GM12875 (cell line): Measurements from ENCODE around the gene CLIP3.

ENCODE experiments used
- H3K4me3 ChIP-seq: one replicate; pipeline ENCODE4 v1.5.1; 2011; ENCODE audit warnings: low read depth, low read length, control low read depth
- TF ChIP-seq, protein P1 (sequence below): IDR thresholded peaks from 2 replicates; pipeline ENCODE4 v1.5.1; 2011; ENCODE audit warnings: low read depth, mild to moderate bottlenecking, control low read depth, inconsistent platforms, low read length, moderate library complexity, borderline replicate concordance; ENCODE audit not compliant: insufficient read depth

Gene CLIP3

DNA sequence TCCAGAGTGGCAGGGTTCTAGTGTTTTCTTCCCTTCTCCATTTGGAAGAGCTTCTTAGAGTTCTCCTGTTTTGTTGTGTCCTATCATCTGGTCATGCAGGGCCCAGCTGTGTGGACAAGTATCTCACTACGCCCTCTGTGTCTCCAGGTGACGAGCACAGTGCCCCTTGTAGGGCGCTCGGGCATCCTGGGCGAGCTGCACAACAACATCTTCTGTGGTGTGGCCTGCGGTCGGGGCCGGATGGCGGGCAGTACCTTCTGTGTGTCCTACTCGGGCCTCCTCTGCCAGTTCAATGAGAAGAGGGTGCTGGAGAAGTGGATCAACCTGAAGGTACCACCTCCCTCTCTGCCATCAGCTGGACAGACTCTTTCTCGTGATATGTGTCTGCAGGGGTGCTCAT is 35.0 kb upstream of the CLIP3 start:
- TF ChIP-seq, protein P1, sequence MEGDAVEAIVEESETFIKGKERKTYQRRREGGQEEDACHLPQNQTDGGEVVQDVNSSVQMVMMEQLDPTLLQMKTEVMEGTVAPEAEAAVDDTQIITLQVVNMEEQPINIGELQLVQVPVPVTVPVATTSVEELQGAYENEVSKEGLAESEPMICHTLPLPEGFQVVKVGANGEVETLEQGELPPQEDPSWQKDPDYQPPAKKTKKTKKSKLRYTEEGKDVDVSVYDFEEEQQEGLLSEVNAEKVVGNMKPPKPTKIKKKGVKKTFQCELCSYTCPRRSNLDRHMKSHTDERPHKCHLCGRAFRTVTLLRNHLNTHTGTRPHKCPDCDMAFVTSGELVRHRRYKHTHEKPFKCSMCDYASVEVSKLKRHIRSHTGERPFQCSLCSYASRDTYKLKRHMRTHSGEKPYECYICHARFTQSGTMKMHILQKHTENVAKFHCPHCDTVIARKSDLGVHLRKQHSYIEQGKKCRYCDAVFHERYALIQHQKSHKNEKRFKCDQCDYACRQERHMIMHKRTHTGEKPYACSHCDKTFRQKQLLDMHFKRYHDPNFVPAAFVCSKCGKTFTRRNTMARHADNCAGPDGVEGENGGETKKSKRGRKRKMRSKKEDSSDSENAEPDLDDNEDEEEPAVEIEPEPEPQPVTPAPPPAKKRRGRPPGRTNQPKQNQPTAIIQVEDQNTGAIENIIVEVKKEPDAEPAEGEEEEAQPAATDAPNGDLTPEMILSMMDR = no peak
- no peak overlapping the region for H3K4me3 ChIP-seq

DNA sequence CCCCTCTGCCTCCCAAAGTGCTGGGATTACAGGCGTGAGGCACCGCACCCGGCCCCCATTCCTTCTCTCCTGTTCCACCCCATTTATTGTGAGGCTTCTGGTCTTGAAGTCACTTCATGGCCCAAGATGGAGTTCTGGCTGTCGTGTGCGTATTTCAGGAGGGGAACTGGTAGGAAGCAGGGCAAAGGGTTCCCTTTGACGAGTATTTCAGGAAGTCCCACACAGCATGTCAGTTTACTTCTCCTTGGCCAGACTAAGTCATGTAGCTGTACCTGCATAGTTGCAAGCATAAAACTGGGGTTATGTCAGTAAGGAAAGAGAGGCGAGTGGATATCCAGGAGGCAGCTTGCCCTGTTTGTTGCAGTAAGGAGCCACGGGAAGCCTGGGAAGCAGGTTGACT is 32.2 kb upstream of the CLIP3 start:
- H3K4me3 ChIP-seq = no peak overlapping the region
- TF ChIP-seq, protein P1 = no peak

- no peak overlapping the region for H3K4me3 ChIP-seq
- TF ChIP-seq, protein P1 = no peak
Measured at GRCh38 chr19:36061367-36061766, 28.7 kb upstream of the CLIP3 start.

DNA sequence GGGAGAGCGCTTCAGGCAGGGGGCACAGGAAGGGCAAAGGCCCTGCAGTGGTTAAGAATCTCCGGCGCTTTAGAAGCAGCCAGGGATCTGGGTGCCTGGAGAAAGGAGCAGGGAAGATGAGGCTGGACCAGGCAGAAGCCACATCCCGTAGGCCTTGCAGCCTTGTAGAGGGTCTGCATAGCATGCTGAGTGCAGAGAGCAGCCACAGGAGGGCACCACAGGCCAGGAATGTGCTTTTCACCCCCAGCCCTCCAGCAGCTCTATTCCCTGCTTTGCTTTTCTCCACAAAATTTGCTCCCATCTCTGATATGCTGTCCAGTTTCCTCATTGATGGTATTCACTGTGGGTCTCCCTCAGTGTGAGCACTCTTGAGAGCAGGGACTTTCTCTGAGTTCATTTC is 27.8 kb upstream of the CLIP3 start:
- TF ChIP-seq, protein P1 = peak; percentile 55
- no peak overlapping the region for H3K4me3 ChIP-seq

DNA sequence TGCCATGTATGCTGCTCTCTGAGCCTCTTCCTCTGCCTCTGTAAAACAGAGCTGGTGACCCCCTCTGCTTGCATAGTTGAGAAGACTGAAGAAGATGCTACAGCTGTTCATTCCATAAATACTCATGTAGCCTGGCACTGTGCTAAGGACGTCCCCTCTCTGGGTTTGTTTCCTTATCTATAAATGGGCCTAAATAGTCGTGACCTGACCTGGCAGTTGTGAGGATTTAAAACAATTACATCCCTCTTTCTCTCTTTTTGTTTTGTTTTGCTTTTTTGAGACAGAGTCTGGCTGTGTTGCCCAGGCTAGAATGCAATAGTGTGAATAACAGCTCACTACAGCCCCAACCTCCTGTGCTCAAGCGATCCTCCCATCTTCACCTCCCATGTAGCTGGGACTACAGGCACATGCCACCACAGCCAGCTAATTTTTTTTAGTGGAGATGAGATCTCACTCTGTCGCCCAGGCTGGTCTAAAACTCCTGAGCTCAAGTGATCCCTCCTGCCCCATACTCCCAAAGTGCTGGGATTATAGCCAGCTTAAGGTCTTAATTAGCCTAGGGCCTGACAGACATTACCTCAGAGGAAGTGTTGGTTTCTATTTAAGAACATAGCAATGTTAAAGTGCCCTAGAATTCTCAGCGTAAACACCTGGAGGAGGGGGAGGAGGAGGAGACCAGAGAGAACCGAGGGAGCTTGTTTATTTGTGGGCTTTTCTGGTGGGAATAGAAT is 26.7 kb upstream of the CLIP3 start:
- no peak overlapping the region for H3K4me3 ChIP-seq
- TF ChIP-seq, protein P1 = no peak

DNA sequence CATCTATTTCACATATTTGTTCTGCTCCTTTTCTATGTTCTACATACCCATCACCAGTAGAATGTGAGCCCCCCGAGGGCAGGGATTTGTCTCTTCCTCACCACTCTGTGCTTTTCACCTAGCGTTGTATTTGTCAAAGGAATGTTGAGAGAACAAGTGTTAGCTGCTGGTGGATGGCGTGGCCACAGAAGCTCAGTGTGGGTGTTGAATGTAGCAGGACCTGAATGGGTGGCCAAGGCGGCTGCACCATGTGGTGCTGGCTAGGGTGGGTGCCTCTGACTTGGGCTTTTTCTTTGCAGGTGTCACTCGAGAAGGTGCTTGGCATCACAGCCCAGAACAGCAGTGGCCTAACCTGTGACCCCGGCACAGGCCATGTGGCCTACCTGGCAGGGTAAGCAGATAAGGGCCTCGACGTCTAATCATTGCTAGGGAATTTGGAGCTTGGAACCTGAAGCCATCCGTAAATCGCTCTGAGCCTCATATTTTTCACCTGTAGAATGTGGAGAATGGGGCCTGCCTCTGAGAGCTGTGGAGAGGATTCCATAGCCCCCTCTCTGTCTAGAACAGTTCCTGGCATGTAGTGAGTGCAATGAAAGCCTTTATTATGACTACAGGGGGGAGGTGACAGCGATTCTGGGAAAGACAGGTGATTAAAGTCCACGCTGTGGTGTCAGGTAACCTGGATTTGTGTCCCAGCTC is 26.0 kb upstream of the CLIP3 start:
- TF ChIP-seq, protein P1 = no peak
- no peak overlapping the region for H3K4me3 ChIP-seq
